Activated effector memory CD4-positive, alpha-beta T cell treated with anti-CD3 and anti-CD28 coated beads, Interleukin-2, amount 50 U/mL, for 16 hours (primary cell): ENCODE measurements around the gene ZNF613.
A peak's percentile ranks its signal among the peaks of the same experiment; 100 is the strongest.
"Not testable (repeated sequence)": the region's sequence is repeated elsewhere in the genome, so short reads cannot be mapped to it uniquely, and the experiment has no call there.

Experiments
- DNase-seq: peaks from one replicate; pipeline ENCODE4 v3.0.0-alpha.2; 2020

ZNF613 gene

DNA sequence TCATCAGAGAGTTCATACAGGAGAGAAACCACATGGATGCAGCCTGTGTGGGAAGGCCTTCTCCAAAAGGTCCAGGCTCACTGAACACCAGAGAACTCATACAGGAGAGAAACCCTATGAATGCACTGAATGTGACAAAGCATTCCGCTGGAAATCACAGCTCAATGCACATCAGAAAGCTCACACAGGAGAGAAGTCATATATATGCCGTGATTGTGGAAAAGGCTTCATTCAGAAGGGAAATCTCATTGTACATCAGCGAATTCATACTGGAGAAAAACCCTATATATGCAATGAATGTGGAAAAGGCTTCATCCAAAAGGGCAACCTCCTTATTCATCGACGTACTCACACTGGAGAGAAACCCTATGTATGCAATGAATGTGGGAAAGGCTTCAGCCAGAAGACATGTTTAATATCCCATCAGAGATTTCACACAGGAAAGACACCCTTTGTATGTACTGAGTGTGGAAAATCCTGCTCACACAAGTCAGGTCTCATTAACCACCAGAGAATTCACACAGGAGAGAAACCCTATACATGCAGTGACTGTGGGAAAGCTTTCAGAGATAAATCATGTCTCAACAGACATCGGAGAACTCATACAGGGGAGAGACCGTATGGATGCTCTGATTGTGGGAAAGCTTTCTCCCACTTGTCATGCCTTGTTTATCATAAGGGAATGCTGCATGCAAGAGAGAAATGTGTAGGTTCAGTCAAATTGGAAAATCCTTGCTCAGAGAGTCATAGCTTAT is 17.7 kb downstream of the ZNF613 start:
- DNase-seq: no peak

DNA sequence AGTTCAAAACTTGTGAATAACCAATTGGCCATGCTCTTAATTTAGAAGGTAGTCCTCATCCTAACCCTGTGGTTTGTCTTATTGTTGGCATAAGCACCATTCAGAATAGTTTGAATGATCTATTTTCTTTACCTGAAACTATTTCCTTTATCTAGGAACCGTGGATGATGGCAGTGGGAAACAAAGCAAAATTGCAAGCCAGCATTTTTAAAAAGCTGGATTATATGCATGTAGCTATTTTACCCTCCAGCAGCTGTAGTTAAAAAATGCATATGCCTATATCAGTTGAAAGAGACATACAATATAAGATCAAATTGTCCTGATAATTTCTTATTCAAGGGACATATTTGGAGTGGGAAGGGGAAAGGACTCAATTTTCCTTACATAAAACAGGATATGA is 19.3 kb downstream of the ZNF613 start:
- no peak for DNase-seq

DNA sequence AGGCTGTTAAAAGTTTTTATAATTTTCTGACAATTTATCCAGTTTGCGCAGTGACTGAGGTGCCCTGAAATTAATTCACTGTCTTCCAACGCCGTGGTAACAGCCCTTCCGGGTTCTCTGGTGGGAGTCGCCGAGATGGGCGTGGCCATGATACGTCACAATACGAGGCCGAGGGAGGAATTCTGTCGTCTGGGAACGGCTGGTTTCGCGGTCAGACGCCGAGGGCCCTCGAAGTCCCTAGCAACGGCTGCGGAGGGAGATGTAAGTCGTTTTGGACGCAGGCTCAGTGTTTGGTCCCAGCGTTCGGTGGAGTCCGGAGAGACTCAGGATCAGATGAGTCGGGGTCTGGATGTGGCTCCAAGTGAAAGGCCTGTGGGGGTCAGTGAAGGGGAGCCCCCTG is 21.7 kb downstream of the ZNF613 start:
- no peak for DNase-seq

DNA sequence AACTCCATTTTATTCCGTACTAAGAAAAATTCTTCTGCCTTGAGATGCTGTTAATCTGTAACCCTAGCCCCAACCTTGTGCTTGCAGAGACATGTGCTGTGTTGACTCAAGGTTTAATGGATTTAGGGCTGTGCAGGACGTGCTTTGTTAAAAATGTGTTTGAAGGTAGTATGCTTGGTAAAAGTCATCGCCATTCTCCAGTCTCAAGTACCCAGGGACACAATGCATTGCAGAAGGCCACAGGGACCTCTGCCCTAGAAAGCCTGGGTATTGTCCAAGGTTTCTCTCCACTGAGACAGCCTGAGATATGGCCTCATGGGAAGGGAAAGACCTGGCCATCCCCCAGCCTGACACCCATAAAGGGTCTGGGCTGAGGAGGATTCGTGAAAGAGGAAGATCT is 30.6 kb downstream of the ZNF613 start:
- DNase-seq: not testable (repeated sequence)

DNA sequence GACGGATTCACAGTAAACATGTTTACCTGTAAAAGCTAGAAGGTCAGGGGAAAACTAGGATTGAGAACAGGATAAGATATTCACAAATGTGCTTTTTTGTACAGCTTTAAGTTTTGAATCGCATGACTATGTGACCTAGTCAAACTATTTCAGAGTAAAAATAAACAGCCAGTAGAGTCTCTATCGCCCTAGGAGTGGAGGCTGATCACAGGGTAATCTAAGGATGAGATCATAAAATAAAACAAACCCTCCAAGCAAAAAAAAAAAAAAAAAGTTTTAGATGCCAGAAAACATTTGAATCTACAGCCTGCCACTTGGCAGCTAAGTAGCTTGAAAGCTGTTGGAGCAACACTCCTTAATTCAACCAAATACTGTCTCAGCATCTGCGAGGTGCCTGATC is 32.5 kb downstream of the ZNF613 start:
- DNase-seq: no peak

DNA sequence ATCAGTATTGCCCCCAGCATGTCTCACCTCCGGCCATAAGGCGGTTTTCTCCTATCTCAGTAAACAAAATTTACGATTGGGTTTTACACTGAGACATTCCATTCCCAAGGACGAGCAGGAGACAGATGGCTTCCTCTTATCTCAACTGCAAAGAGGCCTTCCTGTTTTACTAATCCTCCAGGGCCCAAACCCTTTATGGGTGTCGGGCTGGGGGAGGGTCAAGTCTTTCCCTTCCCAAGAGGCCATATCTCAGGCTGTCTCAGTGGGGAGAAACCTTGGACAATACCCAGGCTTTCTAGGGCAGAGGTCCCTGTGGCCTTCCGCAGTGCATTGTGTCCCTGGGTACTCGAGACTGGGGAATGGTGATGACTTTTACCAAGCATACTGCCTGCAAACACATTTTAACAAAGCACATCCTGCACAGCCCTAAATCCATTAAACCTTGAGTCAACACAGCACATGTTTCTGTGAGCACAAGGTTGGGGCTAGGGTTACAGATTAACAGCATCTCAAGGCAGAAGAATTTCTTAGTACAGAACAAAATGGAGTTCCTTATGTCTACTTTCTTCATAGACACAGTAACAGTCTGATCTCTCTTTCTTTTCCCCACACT is 33.5 kb downstream of the ZNF613 start:
- DNase-seq: not testable (repeated sequence)

DNA sequence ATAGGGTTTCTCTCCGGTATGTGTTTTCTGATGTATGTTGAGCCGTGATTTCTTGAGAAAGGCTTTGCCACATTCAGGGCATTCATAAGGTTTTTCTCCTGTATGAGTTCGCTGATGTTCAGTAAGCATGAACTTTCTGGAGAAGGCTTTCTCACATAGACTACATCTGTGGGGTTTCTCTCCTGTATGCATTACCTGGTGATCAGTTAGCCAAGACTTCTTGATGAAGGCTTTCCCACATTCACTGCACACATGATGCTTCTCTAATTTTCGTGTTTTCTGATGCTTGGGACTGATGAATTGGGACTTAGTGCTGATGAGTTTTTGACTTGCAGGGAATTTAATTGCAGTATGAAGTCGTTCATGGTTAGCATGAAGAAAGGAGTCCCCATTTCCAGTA is 38.3 kb downstream of the ZNF613 start:
- no peak for DNase-seq

DNA sequence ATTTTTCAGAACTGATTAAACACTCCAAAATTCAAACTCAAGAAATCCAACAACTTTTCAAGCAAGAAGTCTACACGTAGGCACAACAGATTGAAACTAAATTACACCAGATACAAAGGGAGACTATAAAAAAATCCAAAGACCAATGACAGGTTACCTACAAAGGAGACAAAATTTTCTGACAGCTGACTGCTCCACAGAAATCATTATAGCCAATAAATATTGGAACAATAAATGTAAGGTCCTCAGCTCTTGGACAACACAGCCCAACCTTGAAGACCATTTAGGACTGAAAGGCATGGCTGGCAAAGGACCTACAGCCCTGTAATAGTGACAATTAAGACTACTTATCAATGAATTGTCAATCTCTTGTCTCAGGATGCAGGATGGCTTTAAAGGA is 43.4 kb downstream of the ZNF613 start:
- no peak for DNase-seq

DNA sequence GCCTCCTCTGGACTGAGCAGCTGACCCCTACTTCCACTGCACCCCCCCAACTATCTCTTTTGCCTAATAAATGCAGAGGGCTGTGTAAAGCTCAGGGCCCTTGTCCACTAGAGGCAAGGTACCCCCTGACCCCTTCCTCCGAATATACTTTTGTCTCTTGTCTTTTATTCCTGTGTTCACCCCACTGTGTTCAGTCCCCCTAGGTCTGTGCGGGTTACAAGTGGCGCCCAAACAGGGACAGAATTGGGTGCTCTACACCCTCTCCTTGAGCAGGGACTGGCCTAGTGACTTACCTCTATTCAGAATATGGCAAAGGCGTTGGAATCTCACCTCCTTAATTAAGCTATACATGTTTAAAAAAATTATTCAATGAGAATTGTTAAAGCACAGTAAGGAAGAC is 44.4 kb downstream of the ZNF613 start:
- no peak for DNase-seq

DNA sequence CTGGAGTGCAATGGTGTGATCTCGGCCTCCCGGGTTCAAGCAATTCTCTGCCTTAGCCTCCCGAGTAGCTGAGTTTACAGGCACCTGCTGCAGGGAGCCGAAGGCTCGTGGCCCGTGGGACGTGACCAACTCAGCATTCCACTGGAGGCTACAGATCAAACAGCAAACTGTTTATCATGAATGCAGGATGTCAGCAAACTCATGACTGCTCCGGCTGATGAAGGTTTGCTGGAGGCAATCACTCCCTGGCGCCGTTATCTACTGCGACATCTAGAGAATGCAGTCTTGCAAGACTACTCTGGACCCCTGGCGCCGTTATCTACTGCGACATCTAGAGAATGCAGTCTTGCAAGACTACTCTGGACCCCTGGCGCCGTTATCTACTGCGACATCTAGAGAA is 48.5 kb downstream of the ZNF613 start:
- DNase-seq: not testable (repeated sequence)

DNA sequence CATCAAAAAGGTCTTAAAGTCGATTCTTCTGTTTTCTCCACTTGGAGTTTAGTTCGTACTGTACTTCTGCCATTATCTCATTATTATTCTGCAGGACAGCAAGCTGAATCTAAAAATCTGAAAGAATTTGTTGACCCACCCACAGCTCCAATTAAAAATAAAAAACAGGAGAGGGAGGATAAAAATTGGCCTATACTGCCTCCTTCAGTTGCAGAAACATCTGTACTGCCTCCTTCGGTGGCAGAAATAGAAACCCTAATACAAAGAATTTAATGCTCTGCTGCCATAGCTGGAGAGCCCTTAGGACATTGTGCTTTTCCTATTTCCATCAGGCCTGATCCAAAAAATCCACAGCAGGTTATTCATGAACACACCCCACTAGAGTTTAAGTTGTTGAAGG is 49.6 kb downstream of the ZNF613 start:
- DNase-seq: no peak

DNA sequence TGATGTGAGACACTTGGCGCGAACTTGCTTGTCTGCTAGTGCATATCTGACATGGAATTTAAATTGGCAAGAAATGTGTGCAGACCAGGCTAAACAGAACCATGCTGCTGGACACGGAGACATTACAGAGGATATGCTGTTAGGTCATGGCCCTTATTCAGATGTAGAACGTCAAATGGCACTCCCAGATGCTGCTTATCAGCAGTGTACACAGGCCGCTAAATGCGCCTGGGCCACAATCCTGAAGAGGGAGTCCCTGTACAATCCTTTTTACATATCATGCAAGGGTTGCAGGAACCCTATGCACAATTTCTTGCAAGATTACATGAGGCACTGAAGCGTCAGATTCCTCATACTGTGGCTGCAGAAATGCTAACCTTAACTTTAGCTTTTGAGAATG is 50.1 kb downstream of the ZNF613 start:
- no peak for DNase-seq

DNA sequence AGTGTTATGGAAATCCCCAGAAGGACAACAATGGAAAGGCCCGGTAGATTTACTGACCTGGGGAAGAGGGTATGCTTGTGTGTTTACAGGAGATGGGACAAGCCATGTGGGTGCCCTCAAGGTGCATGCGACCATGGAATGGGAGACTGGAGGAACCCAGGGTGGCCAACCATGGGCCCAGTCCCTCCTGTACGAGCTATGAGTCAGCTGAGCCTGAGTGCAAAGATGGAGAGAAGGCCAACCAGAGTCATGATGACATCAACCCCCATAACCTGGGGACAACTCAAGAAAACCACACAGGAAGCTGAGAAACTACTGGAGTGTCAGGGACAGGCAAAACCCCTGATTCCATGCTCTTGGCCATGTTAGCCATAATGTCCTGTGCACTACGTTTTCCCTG is 51.6 kb downstream of the ZNF613 start:
- no peak for DNase-seq

DNA sequence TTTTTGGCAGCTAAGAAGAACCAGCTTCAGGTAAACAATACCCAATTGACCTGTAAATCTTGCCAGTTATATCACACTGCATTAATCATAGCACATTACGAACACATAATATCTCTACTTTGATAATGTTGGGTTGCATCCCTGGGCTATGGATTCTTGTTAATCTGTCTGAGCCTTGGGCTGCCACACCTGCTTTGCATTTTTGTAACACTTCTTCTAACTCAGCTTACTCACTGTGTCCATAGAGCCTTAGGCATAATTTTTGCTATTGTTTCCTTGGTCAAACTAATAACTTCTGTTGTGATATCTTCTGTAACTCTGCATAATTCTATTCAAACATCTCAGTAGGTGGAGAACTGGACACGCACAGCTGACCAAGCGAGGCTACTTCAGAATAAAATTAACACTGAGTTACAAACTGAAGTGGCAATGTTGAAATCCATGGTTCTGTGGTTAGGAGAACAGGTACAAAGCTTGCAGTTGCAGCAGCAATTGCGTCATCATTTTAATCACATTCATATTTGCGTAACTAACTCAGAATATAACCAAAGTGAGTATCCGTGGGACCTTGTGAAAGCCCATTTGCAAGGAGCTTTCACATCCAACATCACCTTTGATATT is 53.0 kb downstream of the ZNF613 start:
- DNase-seq: no peak

DNA sequence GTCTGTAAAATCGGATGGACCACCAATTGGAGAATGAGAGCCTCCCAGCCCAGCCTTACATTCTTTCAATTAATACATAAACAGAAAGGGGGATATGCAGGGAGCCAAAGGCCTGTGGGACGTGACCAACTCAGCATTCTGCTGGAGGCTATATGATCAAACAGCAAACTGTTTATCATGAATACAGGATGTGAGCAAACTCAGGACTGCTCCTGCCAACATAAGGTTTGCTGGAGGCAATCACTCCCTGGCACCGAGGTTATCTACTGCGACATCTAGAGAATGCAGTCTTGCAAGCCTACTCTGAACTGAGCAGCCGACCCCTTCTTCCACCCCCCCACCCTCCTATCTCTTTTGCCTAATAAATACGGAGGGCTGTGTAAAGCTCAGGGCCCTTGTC is 53.7 kb downstream of the ZNF613 start:
- DNase-seq: not testable (repeated sequence)

DNA sequence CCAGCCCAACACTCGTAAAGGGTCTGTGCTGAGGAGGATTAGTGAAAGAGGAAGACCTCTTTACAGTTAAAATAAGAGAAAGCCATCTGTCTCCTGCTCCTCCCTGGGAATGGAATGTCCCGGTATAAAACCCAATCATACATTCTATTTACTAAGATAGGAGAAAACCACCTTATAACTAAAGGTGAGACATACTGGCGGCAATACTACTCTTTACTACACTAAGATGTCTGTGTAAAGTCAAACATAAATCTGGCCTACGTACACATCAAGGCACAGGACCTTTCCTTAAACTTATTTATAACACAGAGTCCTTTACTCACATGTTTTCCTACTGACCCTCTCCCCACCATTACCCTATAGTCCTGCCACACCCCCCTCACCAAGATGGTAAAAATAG is 56.1 kb downstream of the ZNF613 start:
- no peak for DNase-seq

DNA sequence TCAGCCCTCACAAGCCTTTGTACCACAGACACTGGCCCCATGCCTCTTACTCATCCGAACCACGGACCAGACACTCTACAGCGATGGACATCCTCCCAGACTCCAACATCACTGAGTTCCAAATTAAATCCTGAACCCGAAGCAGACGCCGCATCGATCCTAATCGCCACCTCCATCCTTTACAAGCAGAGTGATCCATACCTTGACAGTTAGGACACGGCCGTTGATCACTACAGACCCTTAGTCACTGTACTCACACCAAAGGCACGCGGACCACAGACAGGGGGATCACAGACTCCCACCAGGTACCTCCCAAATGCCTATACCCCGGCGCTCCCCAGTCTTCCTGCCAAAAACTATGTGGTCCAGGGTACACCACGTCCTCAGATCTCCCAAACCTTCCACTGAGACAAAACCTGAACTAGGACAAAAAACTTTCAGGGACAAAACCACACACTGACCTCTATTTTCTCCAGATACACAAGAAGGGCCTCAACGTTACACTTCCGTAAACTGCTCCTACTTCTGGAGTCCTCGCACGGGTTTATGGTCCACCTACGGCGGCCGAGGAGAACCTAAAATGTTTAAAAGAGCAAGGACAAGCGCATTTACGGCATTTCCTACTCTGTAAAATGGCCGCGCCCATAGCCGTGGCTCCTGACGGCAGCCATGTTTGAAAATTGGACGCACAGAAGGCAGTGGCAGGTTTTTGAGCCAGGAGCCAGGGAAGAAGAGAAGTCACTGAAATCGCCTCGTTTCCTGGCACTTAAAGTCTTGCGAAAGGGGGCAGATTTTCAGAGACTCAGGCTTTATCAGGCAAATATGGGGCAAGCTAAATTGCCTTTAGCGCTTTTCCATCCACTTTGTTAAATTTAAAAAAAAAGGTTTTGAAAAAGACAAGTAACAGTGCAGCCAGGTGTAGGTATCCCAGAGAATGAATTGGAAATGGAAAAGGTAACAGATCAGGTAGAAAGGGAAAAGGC is 59.3 kb downstream of the ZNF613 start, which contains the start of gene ZNF350:
Gene ZNF350, minus strand, starts transcription at position 532 of the 983 bp plus-strand sequence. CDS start 12,480 bp downstream, outside the sequence.
- DNase-seq: peak; percentile 96

DNA sequence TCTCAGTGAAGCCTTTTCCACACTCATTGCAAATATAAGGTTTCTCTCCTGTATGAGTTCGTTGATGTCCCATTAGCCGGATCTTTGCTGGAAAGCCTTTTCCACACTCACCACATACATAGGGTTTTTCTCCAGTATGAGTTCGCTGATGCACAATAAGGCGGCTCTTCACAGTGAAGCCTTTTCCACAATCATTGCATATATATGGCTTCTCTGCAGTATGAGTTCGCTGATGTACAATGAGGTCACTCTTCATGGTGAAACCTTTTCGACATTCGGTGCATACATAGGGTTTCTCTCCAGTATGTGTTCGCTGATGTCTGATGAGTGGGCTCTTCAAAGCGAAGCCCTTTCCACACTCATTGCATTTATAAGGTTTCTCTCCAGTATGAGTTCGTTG is 66.2 kb downstream of the ZNF613 start:
- no peak for DNase-seq

DNA sequence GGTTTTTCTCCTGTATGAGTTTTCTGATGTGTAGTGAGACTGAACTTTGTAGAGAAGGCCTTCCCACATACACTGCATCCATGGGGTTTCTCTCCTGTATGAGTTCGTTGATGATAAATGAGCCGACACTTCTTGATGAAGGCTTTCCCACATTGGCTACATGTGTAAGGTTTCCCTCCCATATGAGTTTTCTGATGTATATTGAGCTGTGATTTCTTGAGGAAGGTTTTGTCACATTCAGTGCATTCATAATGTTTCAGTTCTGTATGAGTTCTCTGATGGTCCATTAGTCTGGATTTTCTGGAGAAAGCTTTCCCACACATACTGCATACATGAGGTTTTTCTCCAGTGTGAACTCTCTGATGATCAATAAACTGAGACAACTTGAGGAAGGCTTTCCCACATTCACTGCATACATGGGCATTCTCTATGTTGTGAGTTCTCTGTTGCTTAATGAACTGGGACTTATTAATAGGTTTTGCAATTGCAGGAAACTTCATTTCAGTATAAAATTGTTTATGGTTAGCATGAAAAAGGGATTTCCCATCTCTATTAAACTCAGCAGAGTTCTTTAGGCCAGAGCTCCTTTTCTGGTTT is 66.9 kb downstream of the ZNF613 start:
- no peak for DNase-seq
